HG03342 (cell line): ENCODE results near the gene SRSF2.
"Not testable (repeated sequence)": the region's sequence is repeated elsewhere in the genome, so short reads cannot be mapped to it uniquely, and the experiment has no call there.

ENCODE experiments used
- ATAC-seq: cut with Tn5 transposase; IDR thresholded peaks from one replicate; pipeline ENCODE4 v1.9.1; 2021; ENCODE audit warnings: mild to moderate bottlenecking, moderate library complexity; ENCODE audit not compliant: unreplicated experiment

SRSF2 gene

DNA sequence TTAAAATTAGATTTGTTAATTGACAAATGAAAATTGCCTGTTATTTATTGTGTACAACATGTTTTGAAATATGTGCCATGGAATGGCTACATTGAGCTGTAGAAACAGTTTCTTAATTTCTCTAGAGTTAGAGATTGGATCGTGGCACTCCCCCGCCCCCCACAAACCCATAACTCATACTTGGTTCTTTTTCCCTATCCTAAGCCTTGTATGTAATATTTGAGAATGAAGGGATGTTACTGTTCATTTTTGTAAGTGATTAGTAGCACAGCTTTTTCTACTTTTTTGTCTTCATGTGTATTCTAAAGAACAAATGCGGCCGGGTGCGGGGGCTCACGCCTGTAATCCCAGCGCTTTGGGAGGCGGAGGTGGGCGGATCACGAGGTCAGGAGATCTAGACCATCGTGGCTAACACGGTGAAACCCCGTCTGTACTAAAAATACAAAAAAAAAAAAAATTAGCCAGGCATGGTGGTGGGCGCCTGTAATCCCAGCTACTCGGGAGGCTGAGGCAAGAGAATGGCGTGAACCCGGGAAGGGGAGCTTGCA is 2.5 kb upstream of the SRSF2 start:
- not testable (repeated sequence) for ATAC-seq

DNA sequence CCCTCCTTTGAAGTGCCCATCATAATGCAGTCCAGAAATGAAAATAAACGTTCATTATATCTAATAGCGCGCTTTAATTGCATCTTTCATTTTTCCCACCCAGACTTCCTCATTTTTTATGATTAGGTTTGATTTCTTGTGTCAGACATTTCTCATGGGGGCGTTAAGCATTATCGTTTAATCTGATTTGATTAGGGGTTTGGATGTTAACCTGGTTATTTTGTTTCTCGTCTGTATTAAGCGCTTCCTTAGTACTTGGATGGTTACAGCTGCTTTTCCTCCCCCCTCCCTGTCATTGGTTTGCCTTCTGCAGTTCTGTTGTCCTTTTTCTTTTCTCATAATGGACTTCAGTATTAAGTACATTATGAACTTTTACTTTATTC is 1.3 kb upstream of the SRSF2 start:
- no peak for ATAC-seq

DNA sequence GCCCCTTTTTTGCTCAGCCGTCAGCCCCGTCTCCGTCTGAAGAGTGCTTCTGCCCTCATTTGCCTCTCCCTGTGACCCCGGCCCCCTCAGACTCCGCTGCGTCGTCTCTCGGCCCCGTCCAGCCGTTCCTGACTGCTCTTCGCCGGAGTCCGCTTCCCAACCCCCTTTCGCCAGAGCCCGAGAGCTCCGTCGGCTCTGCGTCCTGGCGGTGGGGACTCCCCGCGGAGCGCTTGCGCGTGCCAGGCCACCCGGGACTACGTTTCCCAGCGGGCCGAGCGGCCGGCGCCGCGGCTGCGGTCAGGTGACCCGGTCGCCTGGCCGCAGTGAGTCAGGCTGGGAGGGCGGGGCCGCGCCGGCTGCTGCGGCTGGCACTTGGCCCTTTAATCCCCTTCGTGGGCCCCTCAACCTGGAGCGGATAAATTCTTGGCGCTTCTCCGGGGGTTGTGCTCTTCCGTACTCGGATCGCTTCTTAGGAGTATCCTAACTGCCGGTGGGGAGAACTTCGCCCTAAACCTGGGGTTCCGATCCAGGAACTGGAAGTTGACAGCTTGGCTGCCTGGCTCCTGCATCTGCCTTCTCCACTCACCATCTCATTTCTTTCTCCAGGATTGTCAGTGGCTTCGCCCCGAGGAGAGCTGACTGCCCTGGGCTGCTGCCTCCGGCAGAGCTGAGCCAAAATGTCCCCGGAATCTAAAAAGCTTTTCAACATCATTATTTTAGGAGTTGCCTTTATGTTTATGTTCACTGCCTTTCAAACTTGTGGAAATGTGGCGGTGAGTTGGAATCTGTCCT is 741 bp upstream of the SRSF2 start, which contains the start of gene MFSD11:
TSS of gene MFSD11 (plus strand) at position 444 of the 792 bp plus-strand sequence. CDS start at position 678, 234 bp downstream.
- ATAC-seq = peak; percentile 52

DNA sequence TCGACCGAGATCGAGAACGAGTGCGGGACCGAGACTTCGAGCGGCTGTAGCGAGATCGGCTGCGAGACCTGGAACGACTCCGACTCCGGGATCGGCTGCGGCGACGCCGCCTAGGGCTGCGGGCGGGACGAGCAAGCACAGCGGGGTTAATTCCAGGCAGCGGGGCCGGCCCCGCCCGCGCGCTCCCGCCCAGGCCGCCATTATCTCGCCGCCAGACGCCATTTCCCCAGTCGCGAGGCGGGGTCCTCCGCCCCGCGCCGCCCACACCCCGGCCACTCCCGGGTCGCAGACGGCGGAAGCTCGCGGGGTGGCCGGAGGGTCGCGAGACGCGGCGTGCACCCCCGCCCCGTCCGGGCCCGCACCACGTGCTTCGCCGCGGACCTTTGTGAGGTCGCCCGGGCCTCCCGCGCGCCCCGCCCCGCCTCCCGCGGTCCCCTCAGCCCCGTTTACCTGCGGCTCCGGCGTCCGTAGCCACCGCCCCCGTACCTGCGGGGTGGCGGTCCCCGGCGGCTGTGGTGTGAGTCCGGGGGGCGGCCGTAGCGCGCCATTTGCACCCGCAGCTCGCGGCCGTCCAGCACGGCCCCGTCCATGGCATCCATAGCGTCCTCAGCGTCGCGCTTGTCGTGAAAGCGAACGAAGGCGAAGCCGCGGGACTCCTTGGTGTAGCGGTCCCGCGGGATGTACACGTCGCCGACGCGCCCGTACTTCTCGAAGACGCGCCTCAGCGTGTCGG is 616 bp downstream of the SRSF2 start:
- peak; percentile 13 for ATAC-seq

DNA sequence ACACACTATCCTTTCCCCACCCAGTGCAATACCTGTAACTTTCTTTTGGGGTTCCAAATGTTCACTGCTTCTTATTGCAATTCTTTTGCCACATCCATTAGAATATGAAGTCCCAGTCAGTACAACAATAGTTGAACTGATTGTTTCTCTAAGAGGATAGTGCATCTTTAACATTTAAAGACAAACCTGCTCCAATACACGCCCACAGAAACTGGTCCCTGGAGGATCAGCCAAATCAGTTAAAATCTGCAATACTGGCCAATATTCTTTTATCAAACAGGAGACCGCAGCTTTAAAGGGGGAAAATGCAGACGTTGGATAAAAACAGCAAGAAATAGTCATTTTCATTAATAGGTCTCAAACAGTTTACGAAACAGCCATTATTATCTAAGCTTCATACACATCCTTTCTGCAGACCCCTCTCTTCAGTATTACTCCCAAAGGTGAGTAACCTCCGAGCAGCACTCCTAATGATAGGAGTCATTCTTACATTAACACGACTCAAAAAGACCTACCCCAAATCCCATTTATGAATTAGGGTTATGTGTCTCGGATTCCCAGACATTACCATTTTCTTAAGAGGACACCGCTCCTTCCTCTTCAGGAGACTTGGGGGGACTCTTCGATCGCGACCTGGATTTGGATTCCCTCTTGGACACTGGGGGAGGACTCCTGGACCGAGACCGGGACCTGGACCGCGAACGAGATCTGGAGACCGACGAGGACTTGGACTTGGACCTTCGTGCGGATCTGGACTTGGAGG is 1.4 kb downstream of the SRSF2 start:
- no peak for ATAC-seq

DNA sequence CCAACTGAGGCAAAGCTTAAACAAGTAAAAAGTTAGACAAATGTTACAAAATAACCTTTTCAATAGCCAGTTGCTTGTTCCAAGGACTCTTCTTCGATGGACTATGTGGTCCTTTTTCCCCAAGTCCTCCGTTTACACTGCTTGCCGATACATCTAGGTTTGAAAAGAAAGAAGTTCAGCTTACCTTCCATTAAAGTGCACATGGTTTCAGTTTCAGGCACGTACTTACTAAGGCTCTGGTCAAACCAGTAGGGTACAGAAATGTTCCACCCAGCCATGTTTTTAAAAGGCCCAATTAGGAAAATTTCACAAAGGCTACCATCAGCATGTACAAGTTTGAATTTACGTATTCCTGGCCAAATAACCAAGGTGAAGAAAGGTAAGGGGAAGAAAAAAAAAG is 2.1 kb downstream of the SRSF2 start:
- no peak for ATAC-seq

DNA sequence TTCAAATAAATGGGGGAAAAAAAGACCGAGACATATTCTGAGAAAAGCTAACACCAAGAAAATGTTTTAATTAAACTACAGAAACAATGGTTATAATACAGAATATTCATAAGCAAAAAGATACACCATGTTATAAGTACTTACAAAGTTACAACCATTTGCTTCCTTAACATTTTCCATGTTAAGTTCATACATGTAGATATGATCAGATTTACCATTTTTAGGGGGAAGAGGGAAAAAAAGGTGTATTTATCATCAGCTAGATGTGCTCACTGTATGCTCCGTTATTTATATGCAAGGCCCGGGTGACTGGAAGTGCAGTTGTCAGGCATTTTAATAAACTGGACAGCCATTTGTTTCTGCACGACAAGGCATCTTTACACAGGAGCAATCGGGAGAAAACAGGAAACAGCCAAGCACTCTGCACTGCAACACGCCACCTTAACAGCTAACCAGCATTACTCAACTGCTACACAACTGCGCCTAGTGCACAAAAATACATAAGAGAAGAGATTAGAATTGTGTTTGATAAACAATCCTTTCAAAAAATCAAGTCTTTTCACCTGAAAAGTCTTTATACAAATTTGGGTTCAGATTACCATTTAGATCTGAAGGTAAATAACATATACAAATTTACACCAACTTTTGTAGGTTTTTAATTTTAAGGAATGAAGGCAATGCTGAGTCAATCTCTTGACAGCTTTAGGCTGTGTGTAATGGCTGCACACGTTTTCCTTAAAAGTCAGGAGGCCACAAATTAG is 2.9 kb downstream of the SRSF2 start:
- ATAC-seq = no peak

DNA sequence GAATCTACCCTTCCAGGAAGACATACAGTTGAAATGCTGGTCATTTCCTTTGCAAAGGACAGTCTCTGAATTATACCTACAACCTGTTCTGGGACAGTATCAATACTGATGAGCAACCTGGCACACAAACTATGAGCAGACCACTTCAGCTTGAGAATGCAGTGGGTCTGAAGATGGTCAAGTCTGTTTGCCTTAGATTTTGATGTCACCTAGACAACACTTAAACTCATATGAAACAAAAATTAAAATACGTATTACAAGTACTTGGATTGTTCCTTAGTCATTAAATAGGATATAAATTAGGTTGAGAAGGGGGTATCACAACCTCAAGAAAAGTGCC is 3.5 kb downstream of the SRSF2 start:
- no peak for ATAC-seq

DNA sequence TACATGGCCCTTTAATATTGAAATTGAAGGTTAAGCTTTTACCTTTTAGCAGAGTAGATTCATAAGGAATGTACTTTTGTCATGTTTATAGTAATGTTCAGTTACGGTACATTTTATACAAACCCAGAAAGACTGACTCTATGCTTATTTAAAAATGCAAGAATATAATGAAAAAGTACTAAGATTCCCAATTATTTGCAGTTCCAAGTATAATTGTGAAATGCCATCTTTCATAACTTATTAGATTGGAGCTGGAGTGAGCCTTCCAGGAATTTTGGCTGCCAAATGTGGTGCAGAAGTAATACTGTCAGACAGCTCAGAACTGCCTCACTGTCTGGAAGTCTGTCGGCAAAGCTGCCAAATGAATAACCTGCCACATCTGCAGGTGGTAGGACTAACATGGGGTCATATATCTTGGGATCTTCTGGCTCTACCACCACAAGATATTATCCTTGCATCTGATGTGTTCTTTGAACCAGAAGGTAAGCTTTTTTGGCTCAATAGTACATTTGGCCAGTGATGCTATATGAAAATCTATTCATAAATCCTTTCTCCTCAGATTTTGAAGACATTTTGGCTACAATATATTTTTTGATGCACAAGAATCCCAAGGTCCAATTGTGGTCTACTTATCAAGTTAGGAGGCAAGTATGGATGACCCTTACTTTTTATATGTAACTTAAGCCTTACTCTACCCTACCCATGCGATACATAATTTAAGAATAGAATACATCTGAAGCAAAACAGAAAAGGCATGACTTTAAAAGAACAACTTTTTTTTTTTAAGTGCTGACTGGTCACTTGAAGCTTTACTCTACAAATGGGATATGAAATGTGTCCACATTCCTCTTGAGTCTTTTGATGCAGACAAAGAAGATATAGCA is 4.2 kb downstream of the SRSF2 start:
- no peak for ATAC-seq

DNA sequence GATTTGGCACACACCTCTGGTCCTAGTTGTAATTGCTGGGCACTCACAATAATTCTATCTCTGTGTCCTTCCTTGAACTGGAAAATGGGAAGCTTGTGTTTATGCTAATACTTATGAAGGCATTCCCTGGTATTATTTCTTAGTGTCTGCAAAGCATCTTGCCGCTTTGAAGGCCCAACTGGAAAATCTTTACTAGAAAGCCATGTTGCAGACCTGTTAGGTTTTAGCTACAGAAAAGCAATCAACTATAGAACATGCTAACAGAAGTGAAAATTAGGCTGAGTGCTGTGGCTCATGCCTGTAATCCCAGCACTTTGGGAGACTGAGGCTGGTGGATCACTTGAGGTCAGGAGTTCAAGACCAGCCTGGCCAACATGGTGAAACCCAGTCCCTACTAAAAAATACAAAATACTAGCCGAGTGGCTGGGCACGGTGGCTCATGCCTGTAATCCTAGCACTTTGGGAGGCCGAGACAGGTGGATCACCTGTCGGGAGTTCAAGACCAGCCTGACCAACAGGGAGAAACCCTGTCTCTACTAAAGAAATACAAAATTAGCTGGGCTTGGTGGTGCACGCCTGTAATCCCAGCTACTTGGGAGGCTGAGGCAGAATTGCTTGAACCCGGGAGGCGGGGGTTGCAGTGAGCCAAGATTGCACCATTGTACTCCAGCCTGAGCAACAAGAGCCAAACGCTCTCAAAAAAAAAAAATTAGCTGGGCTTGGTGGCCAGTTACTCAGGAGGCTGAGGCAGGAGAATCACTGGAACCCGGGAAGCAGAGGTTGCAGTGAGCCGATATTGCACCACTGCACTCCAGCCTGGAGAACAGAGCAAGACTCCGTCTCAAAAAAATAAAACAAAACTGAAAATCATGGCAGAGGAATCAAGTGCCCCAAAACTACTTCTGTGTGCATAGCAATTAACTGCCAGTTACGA is 5.1 kb downstream of the SRSF2 start:
- not testable (repeated sequence) for ATAC-seq

DNA sequence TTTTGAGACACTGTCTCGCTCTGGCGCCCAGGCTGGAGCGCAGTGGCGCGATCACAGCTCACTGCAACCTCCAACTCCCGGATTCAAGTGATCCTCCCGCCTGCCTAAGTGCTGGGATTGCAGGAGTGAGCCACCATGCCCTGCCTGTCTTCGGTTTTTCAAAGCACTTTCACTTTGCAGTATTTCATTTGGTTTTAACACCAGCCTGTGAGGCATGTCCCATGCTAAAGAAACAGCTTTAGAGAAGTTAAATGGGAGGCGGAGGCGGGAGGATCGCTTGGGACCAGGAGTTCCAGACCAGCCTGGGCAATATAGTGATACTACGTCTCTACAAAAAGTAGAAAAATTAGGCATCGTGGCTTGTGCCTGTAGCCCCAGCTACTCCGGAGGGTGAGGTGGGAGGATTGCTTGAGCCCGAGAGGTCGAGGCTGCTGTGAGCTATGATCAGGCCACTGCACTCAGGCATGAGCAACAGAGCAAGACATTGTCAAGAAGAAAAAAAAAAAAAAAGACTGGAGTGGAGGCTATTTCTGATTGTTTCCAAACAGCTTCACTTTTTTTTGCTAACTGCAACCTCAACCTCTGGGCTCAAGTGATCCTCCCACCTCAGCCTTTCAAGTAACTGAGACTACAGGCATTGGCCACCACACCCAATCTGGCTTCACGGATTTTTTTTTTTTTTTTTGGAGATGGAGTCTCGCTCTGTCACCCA is 9.2 kb downstream of the SRSF2 start:
- no peak for ATAC-seq

DNA sequence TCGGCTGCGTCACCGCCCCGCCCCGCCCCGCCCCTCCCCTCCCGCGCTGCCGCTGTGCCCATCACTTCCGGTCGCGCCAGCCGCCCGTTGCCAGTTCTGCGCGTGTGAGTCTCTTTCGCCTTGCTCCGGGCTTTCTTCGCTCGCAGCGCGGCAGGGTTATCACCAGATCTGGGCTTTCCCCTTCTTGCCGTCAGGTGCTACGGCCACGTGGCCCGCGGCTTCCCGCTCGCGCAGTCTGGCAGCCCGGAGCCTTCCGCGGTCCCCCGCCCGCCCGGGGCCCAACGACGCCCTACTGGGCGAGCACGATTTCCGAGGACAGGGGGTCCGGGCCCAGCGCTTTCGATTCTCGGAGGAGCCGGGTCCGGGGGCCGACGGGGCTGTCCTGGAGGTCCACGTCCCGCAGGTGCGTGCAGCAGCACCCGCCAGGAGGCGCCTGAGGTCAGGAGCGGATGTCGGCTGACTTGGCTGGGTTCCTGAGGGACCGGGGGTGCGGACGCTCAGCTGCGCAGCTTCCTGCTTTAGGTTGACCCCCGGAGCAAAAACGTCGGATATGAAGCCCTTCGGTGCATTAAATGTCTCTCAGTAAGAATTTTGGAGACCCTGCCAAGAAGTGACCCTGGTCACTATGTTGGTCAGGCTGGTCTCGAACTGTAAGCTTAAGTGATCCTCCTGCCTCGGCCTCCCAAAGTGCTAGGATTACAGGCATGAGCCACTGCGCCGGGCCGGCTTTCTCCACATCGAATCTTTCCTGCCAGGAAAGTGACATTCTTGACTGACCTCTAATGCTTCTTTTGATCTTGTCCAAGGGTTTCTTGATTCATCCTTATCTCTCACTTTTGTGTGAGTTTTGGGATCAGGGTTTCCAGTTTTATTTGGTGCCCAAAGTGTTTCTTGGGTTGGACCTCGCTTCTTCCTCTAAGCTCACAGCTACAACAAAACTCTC is 10.1 kb downstream of the SRSF2 start, which contains the start of gene METTL23:
TSS of gene METTL23 (plus strand) at position 64 of the 943 bp plus-strand sequence. CDS start 2,872 bp downstream, outside the sequence.
- peak; percentile 44 for ATAC-seq

DNA sequence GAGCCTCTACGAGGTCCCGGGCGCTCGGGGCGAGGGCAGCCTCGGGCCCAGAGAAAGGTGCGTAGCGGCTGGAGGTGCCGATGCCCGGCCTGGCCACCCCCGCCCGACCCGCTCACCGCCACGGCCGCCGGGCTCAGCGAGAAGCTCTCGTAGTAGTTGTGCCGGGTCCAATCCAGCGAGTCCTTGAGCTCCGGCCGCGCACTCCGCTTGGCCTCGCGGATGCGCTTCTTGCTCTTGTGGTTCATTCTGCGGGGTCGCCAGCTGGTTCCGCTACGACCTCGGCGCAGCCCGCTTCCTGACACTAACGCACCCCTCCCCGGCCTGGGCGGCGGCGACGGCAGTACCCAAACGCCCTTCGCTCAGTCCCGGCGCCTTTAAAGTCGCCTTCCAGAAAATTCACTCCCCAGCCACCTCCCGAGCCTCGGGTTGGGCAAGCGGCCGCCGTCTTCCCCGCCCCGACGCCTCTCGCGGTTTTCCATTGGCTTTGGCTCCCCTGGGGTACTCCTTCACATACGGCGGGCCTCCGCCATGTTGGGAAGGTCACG is 10.8 kb downstream of the SRSF2 start, which contains the start of gene JMJD6:
TSS of gene JMJD6 (minus strand) at position 376 of the 545 bp plus-strand sequence. CDS start at position 245, 131 bp downstream.
- peak; percentile 59 for ATAC-seq

DNA sequence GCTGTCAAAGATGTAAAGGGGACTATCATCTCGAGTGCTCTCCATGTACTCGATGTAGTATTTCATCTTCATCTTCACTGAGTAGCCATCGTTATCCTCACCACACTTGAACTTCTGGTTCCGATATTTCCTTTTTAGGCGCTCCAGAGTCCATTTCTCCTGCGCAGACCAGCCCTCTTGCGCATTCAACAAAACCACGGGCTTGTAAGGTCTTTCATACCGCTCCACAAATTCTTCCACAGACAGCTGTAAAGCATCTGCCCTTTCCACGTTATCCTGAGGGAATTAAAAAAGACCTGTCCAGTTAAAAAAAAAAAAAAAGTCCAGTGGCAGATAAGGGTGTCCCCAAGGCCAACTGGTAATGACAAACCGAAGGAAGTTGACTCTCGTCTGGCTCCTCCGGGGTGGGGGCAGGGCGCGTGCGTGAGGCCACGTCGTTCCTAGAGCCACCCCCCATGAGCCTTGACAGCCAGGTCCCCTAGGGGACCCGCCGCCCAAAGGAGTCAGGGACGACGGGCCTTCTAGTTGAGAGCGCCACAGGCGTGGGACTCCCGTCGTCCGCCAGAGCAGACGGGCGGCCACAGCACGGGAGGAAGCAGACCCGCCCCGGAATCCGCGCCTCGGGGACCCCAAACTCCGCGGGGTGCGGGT is 11.4 kb downstream of the SRSF2 start:
- peak; percentile 26 for ATAC-seq

DNA sequence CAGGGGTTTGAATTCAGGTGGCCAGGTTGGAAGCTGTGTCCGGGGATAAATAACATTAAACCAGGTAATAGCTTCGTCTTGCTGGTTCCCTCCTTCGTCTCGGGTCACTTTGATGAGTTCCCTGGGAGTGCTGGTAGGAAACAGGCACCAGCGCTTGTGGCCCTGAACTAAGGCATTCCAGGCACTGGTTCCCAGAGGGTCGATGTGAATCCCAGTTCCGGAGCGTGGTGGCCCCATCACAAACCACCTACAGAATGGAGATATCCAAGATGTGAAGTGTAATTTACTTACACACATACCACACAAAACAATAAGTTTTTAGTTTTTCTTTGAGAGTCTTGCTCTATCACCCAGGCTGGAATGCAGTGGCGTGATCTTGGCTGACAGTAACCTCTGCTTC is 13.3 kb downstream of the SRSF2 start:
- ATAC-seq = no peak

DNA sequence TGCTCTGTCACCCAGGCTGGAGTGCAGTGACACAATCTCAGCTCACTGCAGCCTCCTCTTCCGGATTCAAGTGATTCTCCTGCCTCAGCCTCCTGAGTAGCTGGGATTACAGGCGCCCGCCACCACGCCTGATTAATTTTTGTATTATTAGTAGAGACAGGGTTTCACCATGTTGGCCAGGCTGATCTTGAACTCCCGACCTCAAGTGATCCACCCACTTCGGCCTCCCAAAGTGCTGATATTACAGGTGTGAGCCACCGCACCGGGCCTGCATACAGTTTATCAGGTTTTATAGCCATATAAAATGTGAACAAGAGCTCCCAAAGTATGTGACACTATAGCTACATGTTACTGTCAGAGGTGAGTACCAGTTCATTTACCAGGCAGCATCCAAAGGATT is 14.2 kb downstream of the SRSF2 start:
- not testable (repeated sequence) for ATAC-seq
